Right atrium auricular region (tissue), 2 donors: ENCODE measurements around the gene VSIG8. TPM values are rescaled to one million over a fixed set of nuclear protein-coding genes. Genes with fewer than 3 reads are reported as not detected.

ENCODE experiments used
- DNase-seq: peaks from one replicate; pipeline ENCODE4 v3.0.0-alpha.2; 2019; ENCODE audit warnings: low spot score
- H3K27ac ChIP-seq, 2 donors: fragments of 200-600 bp; sonication (generic); 1 replicate in 1 of 2; 2 replicates in 1 of 2; pipeline ENCODE4 v1.5.1; 2016 to 2019
- H3K27me3 ChIP-seq, 2 donors: fragments of 200-600 bp; sonication (generic); one replicate each; pipeline versions ENCODE4 v1.5.1 to v1.6.0; 2017 to 2019
- H3K36me3 ChIP-seq: fragments of 200-600 bp; sonication (generic); one replicate; pipeline ENCODE4 v1.5.1; 2016
- H3K4me1 ChIP-seq, 2 donors: fragments of 200-600 bp; sonication (generic); one replicate each; pipeline versions ENCODE4 v1.5.1 to v1.6.0; 2017 to 2019
- H3K4me3 ChIP-seq, 2 donors: fragments of 200-600 bp; sonication (generic); 1 replicate in 1 of 2; 2 replicates in 1 of 2; pipeline ENCODE4 v1.5.1; 2017 to 2019; ENCODE audit warnings: mild to moderate bottlenecking in 1 of 2, moderate library complexity in 1 of 2
- H3K9me3 ChIP-seq, 2 donors: fragments of 200-600 bp; sonication (generic); one replicate each; pipeline ENCODE4 v1.5.1; 2019
- microRNA-seq, 2 donors: library from miRNA; unstranded; fragments of <30 nt; microRNA quantifications; one replicate each; pipeline ENCODE4, GENCODE V29; 2016 to 2017; ENCODE audit warnings: borderline number of aligned reads in 2 of 2, borderline replicate concordance in 1 of 2
- total RNA-seq, 2 donors: library from RNA; depleted of rRNA; stranded (reverse); fragments of >200 nt; gene quantifications; one replicate each; pipeline ENCODE4 v1.1.0, GENCODE V29; 2016
- TF ChIP-seq, protein P1 (sequence below), 2 donors: fragments of 200-600 bp; sonication (generic); IDR thresholded peaks; one replicate each; pipeline ENCODE4 v1.5.1; 2019; ENCODE audit warnings: antibody characterized with exemption in 2 of 2

VSIG8 gene
- total RNA-seq, 2 donors from 2014 or later, result not detected

- no peak for DNase-seq
- TF ChIP-seq, protein P1, sequence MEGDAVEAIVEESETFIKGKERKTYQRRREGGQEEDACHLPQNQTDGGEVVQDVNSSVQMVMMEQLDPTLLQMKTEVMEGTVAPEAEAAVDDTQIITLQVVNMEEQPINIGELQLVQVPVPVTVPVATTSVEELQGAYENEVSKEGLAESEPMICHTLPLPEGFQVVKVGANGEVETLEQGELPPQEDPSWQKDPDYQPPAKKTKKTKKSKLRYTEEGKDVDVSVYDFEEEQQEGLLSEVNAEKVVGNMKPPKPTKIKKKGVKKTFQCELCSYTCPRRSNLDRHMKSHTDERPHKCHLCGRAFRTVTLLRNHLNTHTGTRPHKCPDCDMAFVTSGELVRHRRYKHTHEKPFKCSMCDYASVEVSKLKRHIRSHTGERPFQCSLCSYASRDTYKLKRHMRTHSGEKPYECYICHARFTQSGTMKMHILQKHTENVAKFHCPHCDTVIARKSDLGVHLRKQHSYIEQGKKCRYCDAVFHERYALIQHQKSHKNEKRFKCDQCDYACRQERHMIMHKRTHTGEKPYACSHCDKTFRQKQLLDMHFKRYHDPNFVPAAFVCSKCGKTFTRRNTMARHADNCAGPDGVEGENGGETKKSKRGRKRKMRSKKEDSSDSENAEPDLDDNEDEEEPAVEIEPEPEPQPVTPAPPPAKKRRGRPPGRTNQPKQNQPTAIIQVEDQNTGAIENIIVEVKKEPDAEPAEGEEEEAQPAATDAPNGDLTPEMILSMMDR (IDR thresholded peaks at IDR 0.05), result no peak
- no peaks in the 10 kb centered on the region for H3K36me3 ChIP-seq
- no peaks in the 10 kb centered on the region for H3K4me1 ChIP-seq
- no peak overlapping the region for H3K27ac ChIP-seq
- no peaks in the 10 kb centered on the region for H3K27me3 ChIP-seq
- H3K9me3 ChIP-seq, result no peaks in the 10 kb centered on the region
- no peak overlapping the region for H3K4me3 ChIP-seq
Observed at GRCh38 chr1:159821171-159821867, 41.1 kb downstream of the VSIG8 start.

- H3K36me3 ChIP-seq, result no peaks in the 10 kb centered on the region
- TF ChIP-seq, protein P1 (IDR thresholded peaks at IDR 0.05), result no peak
- DNase-seq, result no peak
- H3K27ac ChIP-seq, result no peak overlapping the region
- H3K4me1 ChIP-seq, result no peaks in the 10 kb centered on the region
- H3K4me3 ChIP-seq, result no peak overlapping the region
- no peaks in the 10 kb centered on the region for H3K27me3 ChIP-seq
- H3K9me3 ChIP-seq, result no peaks in the 10 kb centered on the region
Observed at GRCh38 chr1:159817276-159818041, 45.0 kb downstream of the VSIG8 start.

- Histone ChIP-seq H3K27ac (no peak overlapping the region), H3K4me1 (no peaks in the 10 kb centered on the region), H3K9me3 (no peaks in the 10 kb centered on the region), H3K4me3 (no peak overlapping the region), H3K27me3 (no peaks in the 10 kb centered on the region), H3K36me3 (no peaks in the 10 kb centered on the region)
- no peak for DNase-seq
- TF ChIP-seq, protein P1 (IDR thresholded peaks at IDR 0.05), result no peak
Observed at GRCh38 chr1:159815926-159816325, 46.5 kb downstream of the VSIG8 start.

- H3K27me3 ChIP-seq, result no peaks in the 10 kb centered on the region
- TF ChIP-seq, protein P1 (IDR thresholded peaks at IDR 0.05), result no peak
- H3K9me3 ChIP-seq, result no peaks in the 10 kb centered on the region
- H3K27ac ChIP-seq, result no peak overlapping the region
- peaks cover 0 to 5% of the 10 kb centered on the region in 2 donors for H3K4me1 ChIP-seq
- no peak overlapping the region for H3K4me3 ChIP-seq
- no peak for DNase-seq
- no peaks in the 10 kb centered on the region for H3K36me3 ChIP-seq
Observed at GRCh38 chr1:159804924-159805323, 57.5 kb downstream of the VSIG8 start.

Small RNA genes lying within 50 kb of the gene (microRNA-seq; reads per million reads assigned to microRNA genes)
- gene MIR4259, result 0 reads per million in 2 donors

Other genes starting within 250 kb of the VSIG8 start
- gene CRP, start 148.1 kb downstream of the VSIG8 start, total RNA-seq, result not detected
- 10 to 100 TPM; 42.9 to 58.8 TPM for gene DUSP23, start 81.7 kb downstream of the VSIG8 start, total RNA-seq
- under 1 TPM in 1 of 2 donors, not detected in 1; 0.24 TPM for gene FCRL6, start 60.3 kb downstream of the VSIG8 start, total RNA-seq
- gene SLAMF8, start 35.8 kb downstream of the VSIG8 start, total RNA-seq, result 1 to 10 TPM; 1.0 to 4.2 TPM
- gene CFAP45, start 37.5 kb upstream of the VSIG8 start, total RNA-seq, result 1 to 10 TPM in 1 of 2 donors, under 1 TPM in 1; 0.86 to 1.3 TPM
- gene TAGLN2, start 62.9 kb upstream of the VSIG8 start, total RNA-seq, result 100 to 1,000 TPM; 124 to 235 TPM
- gene IGSF9, start 83.0 kb upstream of the VSIG8 start, total RNA-seq, result 1 to 10 TPM; 2.0 to 5.4 TPM
- not detected for gene SLAMF9, start 91.6 kb upstream of the VSIG8 start, total RNA-seq
- gene PIGM, start 169.3 kb upstream of the VSIG8 start, total RNA-seq, result 1 to 10 TPM; 2.4 to 3.2 TPM
- gene KCNJ10, start 207.5 kb upstream of the VSIG8 start, total RNA-seq, result under 1 TPM in 1 of 2 donors, not detected in 1; 0.20 TPM
- under 1 TPM in 1 of 2 donors, not detected in 1; 0.08 TPM for gene KCNJ9, start 218.9 kb upstream of the VSIG8 start, total RNA-seq
- 10 to 100 TPM; 20.1 to 20.8 TPM for gene IGSF8, start 236.0 kb upstream of the VSIG8 start, total RNA-seq